ENCODE results near the gene ERICH4.
"Not testable (repeated sequence)": the region's sequence is repeated elsewhere in the genome, so short reads cannot be mapped to it uniquely, and the experiment has no call there.

Gene ERICH4

GRCh38 chr19:41405776-41406175, 37.2 kb upstream of the ERICH4 start:
- Histone ChIP-seq H2AFZ (ENCODE audit: low read length) (no peak overlapping the region), H3K9ac (ENCODE audit: low read length) (no peak overlapping the region), H3K36me3 (ENCODE audit: insufficient read depth, low read length) (peaks cover 6% of the 10 kb centered on the region; the same call in 1 of the 2 replicates), H3K9me2 (ENCODE audit: low read depth, low read length) (no peaks in the 10 kb centered on the region), H3K9me3 (ENCODE audit: low read length) (no peaks in the 10 kb centered on the region), H3K27me3 (ENCODE audit: insufficient read depth, low read length) (no peaks in the 10 kb centered on the region), H3K79me2 (ENCODE audit: insufficient read depth, low read length) (no peaks in the 10 kb centered on the region), H3K4me3 (ENCODE audit: low read depth, low read length, poor library complexity, severe bottlenecking) (no peak overlapping the region), H3F3A (ENCODE audit: insufficient read depth, low read length) (no peaks in the 10 kb centered on the region), H3K4me2 (ENCODE audit: low read length) (no peak overlapping the region), H4K20me1 (ENCODE audit: insufficient read depth, low read length) (no peaks in the 10 kb centered on the region), H3K4me1 (ENCODE audit: insufficient read depth, low read length, severe bottlenecking) (no peaks in the 10 kb centered on the region), H3K27ac (ENCODE audit: low read depth, low read length, poor library complexity, severe bottlenecking) (no peak overlapping the region)
- no peak for TF ChIP-seq EZH2 (IDR thresholded peaks at IDR 0.05; ENCODE audit: borderline replicate concordance, low read length)
- TF ChIP-seq CTCF (IDR thresholded peaks at IDR 0.05; ENCODE audit: low read length): no peak

DNA sequence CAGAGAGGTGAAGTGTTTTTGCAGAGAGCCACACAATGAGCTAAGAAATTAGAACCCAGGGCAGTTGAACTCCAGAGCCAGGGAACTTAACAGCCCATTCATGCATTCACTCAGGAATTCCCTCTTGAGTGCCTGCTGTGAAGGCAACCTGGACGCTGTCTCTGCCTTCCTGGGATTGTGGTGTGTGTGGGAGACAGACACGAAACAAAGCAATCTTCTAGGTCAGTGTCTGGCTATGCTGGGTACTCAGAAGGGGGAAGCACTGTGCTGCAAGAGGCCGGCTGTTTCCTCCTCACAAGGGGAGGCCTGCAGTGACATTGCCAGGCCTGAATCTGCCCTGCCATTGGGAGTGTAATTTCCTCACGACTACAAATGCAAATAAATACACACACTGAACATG, 35.7 kb upstream of the ERICH4 start:
- Histone ChIP-seq H4K20me1 (ENCODE audit: insufficient read depth, low read length) (no peaks in the 10 kb centered on the region), H3K4me1 (ENCODE audit: insufficient read depth, low read length, severe bottlenecking) (no peaks in the 10 kb centered on the region), H3K36me3 (ENCODE audit: insufficient read depth, low read length) (peaks cover 15% of the 10 kb centered on the region; the same call in 1 of the 2 replicates), H3K27me3 (ENCODE audit: insufficient read depth, low read length) (no peaks in the 10 kb centered on the region), H3K4me2 (ENCODE audit: low read length) (no peak overlapping the region), H3K27ac (ENCODE audit: low read depth, low read length, poor library complexity, severe bottlenecking) (no peak overlapping the region), H3F3A (ENCODE audit: insufficient read depth, low read length) (no peaks in the 10 kb centered on the region), H2AFZ (ENCODE audit: low read length) (no peak overlapping the region), H3K4me3 (ENCODE audit: low read depth, low read length, poor library complexity, severe bottlenecking) (no peak overlapping the region), H3K9me3 (ENCODE audit: low read length) (no peaks in the 10 kb centered on the region), H3K9ac (ENCODE audit: low read length) (no peak overlapping the region), H3K79me2 (ENCODE audit: insufficient read depth, low read length) (no peaks in the 10 kb centered on the region), H3K9me2 (ENCODE audit: low read depth, low read length) (no peaks in the 10 kb centered on the region)
- TF ChIP-seq EZH2 (IDR thresholded peaks at IDR 0.05; ENCODE audit: borderline replicate concordance, low read length) (no peak), CTCF (IDR thresholded peaks at IDR 0.05; ENCODE audit: low read length) (no peak)

- no peak for TF ChIP-seq CTCF (IDR thresholded peaks at IDR 0.05; ENCODE audit: low read length)
- TF ChIP-seq EZH2 (IDR thresholded peaks at IDR 0.05; ENCODE audit: borderline replicate concordance, low read length): no peak
- H3F3A ChIP-seq (ENCODE audit: insufficient read depth, low read length): no peaks in the 10 kb centered on the region
- no peak overlapping the region for H3K9ac ChIP-seq (ENCODE audit: low read length)
- H3K4me3 ChIP-seq (ENCODE audit: low read depth, low read length, poor library complexity, severe bottlenecking): no peak overlapping the region
- H3K79me2 ChIP-seq (ENCODE audit: insufficient read depth, low read length): no peaks in the 10 kb centered on the region
- H3K4me1 ChIP-seq (ENCODE audit: insufficient read depth, low read length, severe bottlenecking): no peaks in the 10 kb centered on the region
- H3K27ac ChIP-seq (ENCODE audit: low read depth, low read length, poor library complexity, severe bottlenecking): no peak overlapping the region
- H3K4me2 ChIP-seq (ENCODE audit: low read length): no peak overlapping the region
- no peak overlapping the region for H2AFZ ChIP-seq (ENCODE audit: low read length)
- H3K27me3 ChIP-seq (ENCODE audit: insufficient read depth, low read length): no peaks in the 10 kb centered on the region
- H3K9me2 ChIP-seq (ENCODE audit: low read depth, low read length): no peaks in the 10 kb centered on the region
- no peaks in the 10 kb centered on the region for H3K9me3 ChIP-seq (ENCODE audit: low read length)
- H4K20me1 ChIP-seq (ENCODE audit: insufficient read depth, low read length): no peaks in the 10 kb centered on the region
- H3K36me3 ChIP-seq (ENCODE audit: insufficient read depth, low read length): peaks cover 19% of the 10 kb centered on the region; the same call in 1 of the 2 replicates
These were observed 34.7 kb upstream of the ERICH4 start for GRCh38 chr19:41408256-41408655.

GRCh38 chr19:41408846-41409245, 34.1 kb upstream of the ERICH4 start:
- H3F3A ChIP-seq (ENCODE audit: insufficient read depth, low read length); H4K20me1 ChIP-seq (ENCODE audit: insufficient read depth, low read length); H3K9me2 ChIP-seq (ENCODE audit: low read depth, low read length); H3K9ac ChIP-seq (ENCODE audit: low read length); H3K4me2 ChIP-seq (ENCODE audit: low read length); H3K79me2 ChIP-seq (ENCODE audit: insufficient read depth, low read length); H2AFZ ChIP-seq (ENCODE audit: low read length); H3K27ac ChIP-seq (ENCODE audit: low read depth, low read length, poor library complexity, severe bottlenecking); H3K9me3 ChIP-seq (ENCODE audit: low read length); H3K27me3 ChIP-seq (ENCODE audit: insufficient read depth, low read length); H3K4me3 ChIP-seq (ENCODE audit: low read depth, low read length, poor library complexity, severe bottlenecking); H3K4me1 ChIP-seq (ENCODE audit: insufficient read depth, low read length, severe bottlenecking): not testable (repeated sequence)
- peaks cover 25% of the 10 kb centered on the region; the same call in 1 of the 2 replicates for H3K36me3 ChIP-seq (ENCODE audit: insufficient read depth, low read length)
